Mesenchymal stem cell (in vitro differentiated cells and primary cell): ENCODE measurements around the gene KBTBD8. TPM values are rescaled to one million over a fixed set of nuclear protein-coding genes. Genes with fewer than 3 reads are reported as not detected.

ENCODE experiments used
- DNase-seq: peaks from one replicate; pipeline ENCODE4 v3.0.0-alpha.2; 2013
- H2AFZ ChIP-seq: one replicate; pipeline ENCODE4 v1.6.1; 2013; ENCODE audit warnings: low read depth, mild to moderate bottlenecking, control low read depth, inconsistent platforms, low read length, moderate library complexity
- H2AK5ac ChIP-seq: 2 replicates; pipeline ENCODE4 v1.6.1; 2013; ENCODE audit warnings: low read length, moderate library complexity, mild to moderate bottlenecking, inconsistent platforms; ENCODE audit not compliant: severe bottlenecking
- H2BK120ac ChIP-seq: one replicate; pipeline ENCODE4 v1.6.1; 2013; ENCODE audit warnings: low read depth, mild to moderate bottlenecking, inconsistent platforms, low read length, moderate library complexity
- H2BK12ac ChIP-seq, 2 experiments: one replicate each; pipeline ENCODE4 v1.6.1; 2013; ENCODE audit warnings: inconsistent platforms in 2 of 2, low read length in 2 of 2, mild to moderate bottlenecking in 2 of 2, moderate library complexity in 2 of 2, control low read depth in 1 of 2
- H2BK15ac ChIP-seq: one replicate; pipeline ENCODE4 v1.6.1; 2013; ENCODE audit warnings: mild to moderate bottlenecking, low read depth, inconsistent platforms; ENCODE audit not compliant: poor library complexity, severe bottlenecking
- H2BK5ac ChIP-seq: 2 replicates; pipeline ENCODE4 v1.6.1; 2013; ENCODE audit warnings: low read depth, mild to moderate bottlenecking, low read length, control low read depth, inconsistent platforms; ENCODE audit not compliant: poor library complexity, severe bottlenecking
- H3K14ac ChIP-seq, 2 experiments: one replicate each; pipeline ENCODE4 v1.6.1; 2013; ENCODE audit warnings: inconsistent platforms in 2 of 2, low read length in 2 of 2, control low read depth in 1 of 2, mild to moderate bottlenecking in 1 of 2, moderate library complexity in 1 of 2
- H3K18ac ChIP-seq, 2 experiments: one replicate each; pipeline ENCODE4 v1.6.1; 2013; ENCODE audit warnings: inconsistent platforms in 2 of 2, low read length in 2 of 2, control low read depth in 1 of 2, low read depth in 1 of 2, mild to moderate bottlenecking in 1 of 2
- H3K23ac ChIP-seq, 2 experiments: one replicate each; pipeline ENCODE4 v1.6.1; 2013; ENCODE audit warnings: inconsistent platforms in 2 of 2, low read length in 2 of 2, mild to moderate bottlenecking in 2 of 2, moderate library complexity in 2 of 2, control low read depth in 1 of 2
- H3K27ac ChIP-seq: 2 replicates; pipeline ENCODE4 v1.5.1; 2013; ENCODE audit warnings: mild to moderate bottlenecking, moderate library complexity, low read length, control low read depth, inconsistent platforms; ENCODE audit not compliant: poor library complexity, severe bottlenecking
- H3K27me3 ChIP-seq, 2 experiments: 2 replicates each; pipeline versions ENCODE4 v1.6.1 to v1.7.0; 2013; ENCODE audit warnings: low read length in 2 of 2, mild to moderate bottlenecking in 2 of 2, moderate library complexity in 2 of 2, control low read depth in 1 of 2, inconsistent platforms in 1 of 2; ENCODE audit not compliant: control insufficient read depth in 1 of 2, insufficient read depth in 1 of 2
- H3K36me3 ChIP-seq, 2 experiments: 2 replicates each; pipeline versions ENCODE4 v1.6.1 to v1.7.0; 2013; ENCODE audit warnings: low read length in 2 of 2, control low read depth in 1 of 2, inconsistent platforms in 1 of 2, low read depth in 1 of 2, mild to moderate bottlenecking in 1 of 2; ENCODE audit not compliant: insufficient read depth in 2 of 2, control insufficient read depth in 1 of 2
- H3K4ac ChIP-seq, 2 experiments: one replicate each; pipeline ENCODE4 v1.6.1; 2013; ENCODE audit warnings: inconsistent platforms in 2 of 2, low read length in 2 of 2, mild to moderate bottlenecking in 2 of 2, moderate library complexity in 2 of 2, control low read depth in 1 of 2, low read depth in 1 of 2
- H3K4me1 ChIP-seq: 2 replicates; pipeline ENCODE4 v1.6.1; 2013; ENCODE audit warnings: low read depth, low read length, control low read depth; ENCODE audit not compliant: control insufficient read depth, insufficient read depth
- H3K4me2 ChIP-seq: 2 replicates; pipeline ENCODE4 v1.6.1; 2013; ENCODE audit warnings: low read length, mild to moderate bottlenecking, inconsistent platforms; ENCODE audit not compliant: poor library complexity, severe bottlenecking
- H3K4me3 ChIP-seq, 2 experiments: 2 replicates each; pipeline versions ENCODE4 v1.5.1 to v1.7.0; 2013; ENCODE audit warnings: low read length in 2 of 2, mild to moderate bottlenecking in 2 of 2, control low read depth in 1 of 2, low read depth in 1 of 2; ENCODE audit not compliant: insufficient read depth in 1 of 2
- H3K79me1 ChIP-seq: replicated peaks from 2 replicates; pipeline ENCODE4 v1.6.1; 2013; ENCODE audit warnings: mild to moderate bottlenecking, control low read depth, low read length, inconsistent platforms; ENCODE audit not compliant: poor library complexity, severe bottlenecking
- H3K9ac ChIP-seq: 2 replicates; pipeline ENCODE4 v1.7.0; 2013; ENCODE audit warnings: mild to moderate bottlenecking, low read length, moderate library complexity
- H3K9me3 ChIP-seq: 2 replicates; pipeline ENCODE4 v1.7.0; 2013; ENCODE audit warnings: mild to moderate bottlenecking, low read length; ENCODE audit not compliant: control insufficient read depth
- H4K8ac ChIP-seq: one replicate; pipeline ENCODE4 v1.6.1; 2013; ENCODE audit warnings: inconsistent platforms, mild to moderate bottlenecking, low read length, moderate library complexity
- H4K91ac ChIP-seq: one replicate; pipeline ENCODE4 v1.6.1; 2013; ENCODE audit warnings: mild to moderate bottlenecking, low read length, inconsistent platforms
- whole genome bisulfite sequencing: methylation state at CpG from one replicate; pipeline ENCODE4 v1.1.7; 2013; ENCODE audit warnings: mixed read lengths; 5-methylcytosine and 5-hydroxymethylcytosine counted together
- polyA plus RNA-seq, 2 experiments: library from polyadenylated mRNA; stranded (reverse); fragments of 200-250 nt; gene quantifications; one replicate each; pipeline ENCODE4 v1.2.3, GENCODE V29; 2013

The KBTBD8 gene
- 0.75 TPM for polyA plus RNA-seq (2013, experiment 1 of 2)
- polyA plus RNA-seq (2013, experiment 2 of 2) = 0.70 TPM

- no peaks in the 10 kb centered on the region for H3K9me3 ChIP-seq
- H3K4ac ChIP-seq = no peak within 1 kb of the TSS
- H2AK5ac ChIP-seq = no peak within 1 kb of the TSS
- WGBS = under 1% methylated on average over 68 of the region's 75 CpGs
- H2BK12ac ChIP-seq = peak within 1 kb of the TSS in 1 of 2 experiments; percentile 1
- H4K91ac ChIP-seq = no peak within 1 kb of the TSS
- H4K8ac ChIP-seq = peak within 1 kb of the TSS; percentile 19
- peak within 1 kb of the TSS; percentile 89 to 96 for H3K4me3 ChIP-seq
- no peak within 1 kb of the TSS for H2BK120ac ChIP-seq
- DNase-seq = peak; percentile 99
- H3K18ac ChIP-seq = peak within 1 kb of the TSS in 1 of 2 experiments; percentile 37
- H3K4me1 ChIP-seq = peaks cover 4% of the 10 kb centered on the region
- peaks cover 7% of the 10 kb centered on the region for H3K79me1 ChIP-seq
- H2BK5ac ChIP-seq = no peak within 1 kb of the TSS
- no peak within 1 kb of the TSS for H3K14ac ChIP-seq
- peaks cover 0 to 6% of the 10 kb centered on the region in 2 experiments for H3K36me3 ChIP-seq
- peak within 1 kb of the TSS; percentile 85 for H2AFZ ChIP-seq
- H3K9ac ChIP-seq = peak within 1 kb of the TSS; percentile 89
- no peak within 1 kb of the TSS for H3K27ac ChIP-seq
- peak within 1 kb of the TSS in 1 of 2 experiments; percentile 93 for H3K23ac ChIP-seq
- H2BK15ac ChIP-seq = no peak within 1 kb of the TSS
- H3K4me2 ChIP-seq = peak within 1 kb of the TSS; percentile 96
- no peaks in the 10 kb centered on the region for H3K27me3 ChIP-seq
Observed at GRCh38 chr3:66998113-66998903, at the start of gene KBTBD8. KBTBD8 (plus strand) TSS chr3:66998307; CDS start chr3:66998356, 49 bp downstream.

DNA sequence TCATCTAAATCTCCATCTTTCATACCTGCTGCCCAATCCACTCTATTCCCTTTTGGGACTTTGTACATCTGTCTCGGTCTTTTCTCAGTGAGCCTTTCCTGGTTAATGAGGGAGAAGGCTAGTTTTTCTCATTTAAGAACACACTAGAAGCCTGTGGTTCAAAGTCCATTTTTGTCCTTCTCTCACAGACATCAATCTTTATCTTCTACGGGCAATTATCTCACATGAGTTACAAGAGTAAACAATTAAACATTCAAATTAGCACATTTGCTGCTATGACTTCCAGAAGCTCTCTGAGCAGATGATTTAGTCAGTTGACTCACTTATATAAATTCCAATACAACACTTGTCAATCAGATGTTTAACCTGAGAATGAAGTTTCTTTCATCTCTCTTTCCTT, 49.3 kb upstream of the KBTBD8 start:
- H2BK15ac ChIP-seq = no peak overlapping the region
- no peak overlapping the region for H2BK12ac ChIP-seq
- H3K9ac ChIP-seq = no peak overlapping the region
- H2BK5ac ChIP-seq = no peak overlapping the region
- no peak overlapping the region for H3K4ac ChIP-seq
- no peak overlapping the region for H3K4me3 ChIP-seq
- peaks cover 5 to 12% of the 10 kb centered on the region in 2 experiments for H3K27me3 ChIP-seq
- no peaks in the 10 kb centered on the region for H3K79me1 ChIP-seq
- H3K18ac ChIP-seq = no peak overlapping the region
- H2AFZ ChIP-seq = no peak overlapping the region
- 57% methylated on average over 2 of the region's 2 CpGs for WGBS
- H3K4me2 ChIP-seq = no peak overlapping the region
- no peak overlapping the region for H4K91ac ChIP-seq
- H4K8ac ChIP-seq = no peak overlapping the region
- H3K27ac ChIP-seq = no peak overlapping the region
- no peaks in the 10 kb centered on the region for H3K36me3 ChIP-seq
- H3K9me3 ChIP-seq = no peaks in the 10 kb centered on the region
- no peak overlapping the region for H2BK120ac ChIP-seq
- H3K14ac ChIP-seq = no peak overlapping the region
- no peaks in the 10 kb centered on the region for H3K4me1 ChIP-seq
- DNase-seq = no peak
- no peak overlapping the region for H3K23ac ChIP-seq
- H2AK5ac ChIP-seq = no peak overlapping the region

DNA sequence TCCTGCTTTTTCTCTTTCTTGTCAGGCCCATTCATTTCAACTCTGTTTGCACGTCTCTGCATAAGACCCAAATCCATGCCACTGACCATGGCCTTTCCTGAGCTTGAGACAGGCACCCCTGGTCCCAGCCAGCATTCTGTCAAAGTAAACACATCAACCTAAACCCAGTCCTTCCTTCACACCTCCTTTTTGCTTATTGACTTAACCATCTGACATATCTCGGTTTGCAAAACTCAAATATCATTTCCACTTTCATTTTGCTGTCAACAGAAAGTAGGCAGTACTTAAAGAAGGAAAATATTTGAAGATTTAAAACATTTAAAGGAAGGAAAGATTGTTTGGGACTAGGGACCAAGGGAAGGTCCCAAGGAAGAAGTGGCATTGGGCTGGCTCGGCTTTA, 48.2 kb upstream of the KBTBD8 start:
- H3K4me3 ChIP-seq = no peak overlapping the region
- H3K27ac ChIP-seq = no peak overlapping the region
- H3K4me1 ChIP-seq = no peaks in the 10 kb centered on the region
- no peaks in the 10 kb centered on the region for H3K79me1 ChIP-seq
- 82% methylated on average over 2 of the region's 3 CpGs for WGBS
- H3K27me3 ChIP-seq = peaks cover 8 to 16% of the 10 kb centered on the region in 2 experiments
- H3K9me3 ChIP-seq = no peaks in the 10 kb centered on the region
- H3K36me3 ChIP-seq = no peaks in the 10 kb centered on the region
- H3K4ac ChIP-seq = no peak overlapping the region
- no peak overlapping the region for H2BK5ac ChIP-seq
- H2AFZ ChIP-seq = no peak overlapping the region
- no peak overlapping the region for H3K4me2 ChIP-seq
- no peak overlapping the region for H3K14ac ChIP-seq
- H3K23ac ChIP-seq = no peak overlapping the region
- no peak for DNase-seq
- H3K9ac ChIP-seq = no peak overlapping the region
- H2BK15ac ChIP-seq = no peak overlapping the region
- no peak overlapping the region for H4K91ac ChIP-seq
- H4K8ac ChIP-seq = no peak overlapping the region
- H3K18ac ChIP-seq = no peak overlapping the region
- H2BK120ac ChIP-seq = no peak overlapping the region
- no peak overlapping the region for H2BK12ac ChIP-seq
- no peak overlapping the region for H2AK5ac ChIP-seq

- Histone ChIP-seq H3K18ac (no peak overlapping the region), H3K9ac (no peak overlapping the region), H2AFZ (no peak overlapping the region), H3K23ac (no peak overlapping the region), H3K4me3 (no peak overlapping the region), H3K4me2 (no peak overlapping the region), H3K4ac (no peak overlapping the region), H3K4me1 (no peaks in the 10 kb centered on the region), H4K91ac (no peak overlapping the region), H3K79me1 (no peaks in the 10 kb centered on the region), H3K27me3 (peaks cover 8 to 15% of the 10 kb centered on the region in 2 experiments), H2AK5ac (no peak overlapping the region), H2BK15ac (no peak overlapping the region), H2BK12ac (no peak overlapping the region), H3K9me3 (no peaks in the 10 kb centered on the region), H3K27ac (no peak overlapping the region), H4K8ac (no peak overlapping the region), H3K14ac (no peak overlapping the region), H2BK120ac (no peak overlapping the region), H2BK5ac (no peak overlapping the region), H3K36me3 (no peaks in the 10 kb centered on the region)
- no CpG with 5 or more reads among the region's 1 CpG for WGBS
- no peak for DNase-seq
Observed at GRCh38 chr3:66952357-66952756, 45.8 kb upstream of the KBTBD8 start.
